GM18951 (cell line): ENCODE data around the gene ISYNA1.

Experiments
- POLR2A ChIP-seq: IDR thresholded peaks from 4 replicates; pipeline ENCODE4 v1.6.1; 2011; ENCODE audit warnings: mild to moderate bottlenecking; ENCODE audit not compliant: insufficient read length, insufficient read depth; ENCODE audit errors: extremely low read depth
- in situ Hi-C: fragments of 300-500 bp; cut with MboI; formaldehyde crosslinking; loops from one replicate; pipeline ENCODE4 v1.12.0; 2022; ENCODE audit warnings: low sequenced_read_pairs, mixed read lengths, inconsistent platforms; ENCODE audit not compliant: unreplicated experiment

ISYNA1 gene

GRCh38 chr19:18437491-18438330 lies at the start of gene ISYNA1:
TSS of gene ISYNA1 (minus strand) at chr19:18438133. CDS start at chr19:18437979, 154 bp downstream.
- in situ Hi-C loops, result no loop called here

GRCh38 chr19:18486746-18487145 lies 48.8 kb upstream of the ISYNA1 start:
- in situ Hi-C loops, result no loop called here
- no peak for TF ChIP-seq POLR2A

More at GRCh38 chr19:18437491-18438330, at the start of gene ISYNA1:
- TF ChIP-seq POLR2A, result peak; percentile 33

- in situ Hi-C loops, result no loop called here
Observed at GRCh38 chr19:18484992-18485391, 47.1 kb upstream of the ISYNA1 start.

GRCh38 chr19:18483119-18483890 lies 45.4 kb upstream of the ISYNA1 start:
- no peak for TF ChIP-seq POLR2A

More at GRCh38 chr19:18484992-18485391, 47.1 kb upstream of the ISYNA1 start:
- TF ChIP-seq POLR2A, result no peak

GRCh38 chr19:18481505-18482222 lies 43.7 kb upstream of the ISYNA1 start:
- in situ Hi-C loops, result no loop called here

More at GRCh38 chr19:18483119-18483890, 45.4 kb upstream of the ISYNA1 start:
- in situ Hi-C loops, result no loop called here

GRCh38 chr19:18480006-18480691 lies 42.2 kb upstream of the ISYNA1 start:
- in situ Hi-C loops, result no loop called here
- no peak for TF ChIP-seq POLR2A

More at GRCh38 chr19:18481505-18482222, 43.7 kb upstream of the ISYNA1 start:
- no peak for TF ChIP-seq POLR2A

- TF ChIP-seq POLR2A, result peak; percentile 24
- in situ Hi-C loops, result no loop called here
Observed at GRCh38 chr19:18478545-18479311, 40.8 kb upstream of the ISYNA1 start.

- in situ Hi-C loops, result no loop called here
Observed at GRCh38 chr19:18477974-18478373, 40.0 kb upstream of the ISYNA1 start.

GRCh38 chr19:18477042-18477779 lies 39.3 kb upstream of the ISYNA1 start:
- no peak for TF ChIP-seq POLR2A
- in situ Hi-C loops, result no loop called here

More at GRCh38 chr19:18477974-18478373, 40.0 kb upstream of the ISYNA1 start:
- TF ChIP-seq POLR2A, result no peak

GRCh38 chr19:18476507-18477041 lies 38.6 kb upstream of the ISYNA1 start:
- no peak for TF ChIP-seq POLR2A
- in situ Hi-C loops, result no loop called here

GRCh38 chr19:18475762-18476331 lies 37.9 kb upstream of the ISYNA1 start:
- TF ChIP-seq POLR2A, result no peak
- in situ Hi-C loops, result no loop called here
